HG02623 (cell line): ENCODE data around the gene NRG2.

Experiments
- ATAC-seq: cut with Tn5 transposase; IDR thresholded peaks from one replicate; pipeline ENCODE4 v1.9.1; 2021; ENCODE audit warnings: moderate library complexity; ENCODE audit not compliant: unreplicated experiment

Gene NRG2

DNA sequence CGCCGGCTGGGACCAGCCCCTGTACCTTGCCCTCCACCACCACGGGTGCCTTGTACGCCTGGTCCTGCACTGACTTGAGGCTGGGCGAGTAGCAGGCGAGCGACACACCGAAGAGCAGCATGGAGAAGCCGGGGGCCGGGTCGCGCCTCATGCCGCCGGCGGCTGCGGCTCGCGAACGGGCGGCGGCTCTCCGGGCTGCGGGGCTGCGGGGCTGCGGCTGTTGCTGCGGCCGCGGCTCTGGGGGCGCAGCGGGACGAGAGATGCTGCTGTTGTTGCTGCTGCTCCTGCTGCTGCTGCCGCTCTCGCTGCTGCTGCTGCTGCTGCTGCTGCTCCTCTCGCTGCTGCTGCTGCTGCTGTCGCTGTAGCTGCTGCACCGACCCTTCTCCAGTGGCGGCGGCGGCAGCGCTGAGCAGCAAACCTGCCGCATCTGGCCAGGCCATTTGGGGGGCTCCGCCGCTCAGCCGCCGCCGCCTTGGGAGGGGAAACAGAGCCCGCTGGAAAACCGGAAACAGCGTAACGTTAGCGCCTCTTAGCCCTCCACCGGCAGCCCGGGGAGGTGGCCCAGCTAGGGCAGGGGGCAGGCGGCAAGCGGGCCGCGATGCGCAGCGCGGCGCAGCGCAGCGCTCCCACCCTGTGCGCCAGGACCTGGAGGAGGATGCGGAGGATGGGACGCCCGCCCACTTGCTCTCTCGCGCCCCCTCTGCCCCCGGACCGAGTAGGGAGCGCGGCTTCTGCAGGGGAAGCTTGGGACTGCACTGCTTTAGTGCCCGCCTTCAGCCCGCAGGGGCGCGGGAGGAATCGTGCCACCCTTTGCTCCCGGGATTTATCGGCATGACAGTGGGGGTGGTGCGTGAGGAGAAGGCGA is at the start of gene NRG2:
NRG2 (minus strand) TSS at position 657 of the 865 bp plus-strand sequence.
- ATAC-seq, result peak; percentile 55

DNA sequence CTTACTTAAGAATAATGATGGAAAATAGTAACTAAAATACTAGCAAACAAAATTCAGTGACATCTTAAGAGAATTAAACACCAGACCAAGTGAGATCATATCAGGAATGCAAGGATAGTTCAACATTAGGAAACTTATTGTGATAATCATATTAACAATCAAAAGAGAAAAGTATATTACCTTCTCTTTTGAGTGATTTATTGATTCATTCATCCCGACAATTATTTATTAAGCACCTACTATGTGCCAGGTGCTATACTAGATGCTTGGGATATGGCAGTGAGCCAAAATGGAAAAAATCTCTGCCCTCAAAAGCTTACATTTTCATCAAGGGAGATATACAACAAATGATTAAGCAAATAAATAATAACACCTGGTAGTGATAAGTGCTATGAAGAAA is 47.2 kb upstream of the NRG2 start:
- ATAC-seq, result no peak

GRCh38 chr5:140084541-140084940 is 41.4 kb upstream of the NRG2 start:
- no peak for ATAC-seq

DNA sequence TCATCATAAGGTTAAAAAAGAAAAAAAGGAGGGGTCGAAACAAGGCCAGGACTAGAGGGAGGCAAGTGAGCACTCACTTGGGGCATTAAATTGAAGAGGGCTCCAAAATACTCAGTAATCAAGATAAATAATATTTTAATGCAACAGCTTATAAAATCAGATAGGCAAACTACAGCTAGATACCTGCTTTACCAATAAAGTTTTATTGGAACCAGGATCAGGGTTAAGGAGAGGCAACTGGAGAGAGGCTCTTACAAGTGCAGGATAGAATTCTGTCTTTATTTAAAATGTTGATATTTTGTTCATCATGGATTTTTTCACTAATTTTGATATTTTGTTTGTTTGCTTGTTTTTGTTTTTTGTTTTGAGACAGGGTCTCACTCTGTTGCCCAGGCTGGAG is 40.6 kb upstream of the NRG2 start:
- ATAC-seq, result no peak

DNA sequence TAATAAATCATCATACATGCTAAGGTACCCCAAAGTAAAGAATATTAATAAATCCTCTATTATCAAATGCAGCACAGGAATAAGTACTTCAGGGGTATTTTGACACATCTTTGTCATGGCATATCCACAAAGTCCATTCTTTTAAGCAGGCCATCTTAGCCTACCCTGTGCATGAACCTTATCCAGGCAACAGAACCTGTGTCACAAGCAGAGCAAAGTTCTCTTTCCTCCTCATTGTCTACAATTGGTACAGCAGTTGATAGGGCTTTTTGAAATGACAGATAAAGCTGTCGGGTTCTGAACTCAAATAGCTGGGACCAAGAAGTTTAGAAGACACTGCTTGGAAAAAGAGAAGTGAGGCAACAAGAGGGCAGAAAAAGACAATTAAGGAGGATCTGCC is 40.0 kb upstream of the NRG2 start:
- ATAC-seq, result no peak

DNA sequence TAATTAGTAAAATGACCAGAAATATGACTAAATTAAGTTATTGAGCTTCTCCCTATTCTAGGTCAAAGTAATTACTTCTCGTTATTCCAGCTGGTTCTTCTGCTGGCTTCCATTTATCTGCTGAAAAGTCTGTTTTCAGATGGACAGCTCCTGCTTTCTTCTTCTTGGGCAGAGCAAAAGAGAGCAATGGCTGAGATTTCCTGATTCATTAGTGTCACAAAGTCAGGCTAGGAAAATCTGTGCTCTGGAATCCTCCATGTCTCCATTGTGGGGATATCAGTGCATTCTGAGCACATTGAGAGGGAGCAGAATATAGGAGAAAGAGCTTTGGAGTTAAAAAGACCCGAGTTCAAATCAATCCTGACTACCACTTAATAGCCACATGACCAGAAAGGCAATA is 33.7 kb upstream of the NRG2 start:
- ATAC-seq, result no peak

DNA sequence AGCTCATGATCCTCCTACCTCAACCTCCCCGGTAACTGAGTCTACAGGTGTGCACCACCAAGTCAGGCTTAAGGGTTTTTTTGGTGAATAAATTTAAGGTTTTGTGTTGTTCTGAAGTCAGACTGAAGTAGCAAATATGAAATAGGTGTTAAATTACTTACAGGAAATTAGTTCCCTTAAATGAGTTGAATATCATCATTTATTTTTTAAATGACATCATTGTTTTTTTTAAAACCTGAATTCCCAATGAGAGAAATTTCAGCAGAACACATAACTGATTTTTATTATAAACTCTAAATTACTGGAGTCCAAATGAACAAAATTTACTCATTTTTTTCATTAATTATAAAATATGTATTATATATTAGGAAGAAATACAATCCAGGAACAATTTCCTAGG is 33.0 kb upstream of the NRG2 start:
- no peak for ATAC-seq

- no peak for ATAC-seq
Measured at GRCh38 chr5:140075371-140075770, 32.3 kb upstream of the NRG2 start.

DNA sequence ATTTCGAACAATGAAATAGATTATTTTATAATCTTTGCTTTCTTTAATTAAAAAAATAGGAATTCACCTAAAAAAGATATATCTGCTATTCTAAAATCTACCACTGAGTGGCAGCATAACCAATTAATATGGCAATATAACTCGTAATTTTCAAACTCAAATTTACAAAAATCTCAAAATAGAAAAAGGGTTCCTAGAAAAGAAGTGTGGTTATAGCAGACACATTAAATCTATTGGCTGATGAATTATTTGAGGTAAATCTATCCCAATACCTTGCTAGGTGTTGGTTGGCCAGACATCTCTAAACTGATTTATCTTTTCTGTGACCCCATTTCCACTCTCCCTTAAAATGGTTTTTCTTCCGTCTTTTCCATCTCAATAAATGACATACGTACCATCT is 30.2 kb upstream of the NRG2 start:
- ATAC-seq, result no peak

- ATAC-seq, result no peak
Measured at GRCh38 chr5:140072812-140073211, 29.7 kb upstream of the NRG2 start.

DNA sequence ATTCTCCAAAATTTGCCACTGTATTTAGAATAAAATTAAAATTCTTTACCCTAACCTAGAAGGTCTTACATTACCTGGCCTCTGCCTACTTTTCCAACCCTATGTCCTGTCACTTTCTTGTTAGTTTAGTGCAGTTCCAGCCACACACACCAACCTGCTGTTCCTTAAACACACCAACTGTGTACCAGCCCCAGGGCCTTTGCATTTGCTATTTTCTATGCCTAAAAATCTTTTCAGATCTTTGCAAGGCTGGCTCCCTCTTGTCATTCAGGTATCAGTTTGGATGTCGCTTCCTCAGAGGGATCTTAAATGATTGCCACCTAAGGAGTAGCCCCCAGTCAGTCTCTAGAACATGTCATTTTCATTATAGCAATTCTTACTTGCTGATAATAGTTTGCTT is 17.7 kb upstream of the NRG2 start:
- ATAC-seq, result no peak

DNA sequence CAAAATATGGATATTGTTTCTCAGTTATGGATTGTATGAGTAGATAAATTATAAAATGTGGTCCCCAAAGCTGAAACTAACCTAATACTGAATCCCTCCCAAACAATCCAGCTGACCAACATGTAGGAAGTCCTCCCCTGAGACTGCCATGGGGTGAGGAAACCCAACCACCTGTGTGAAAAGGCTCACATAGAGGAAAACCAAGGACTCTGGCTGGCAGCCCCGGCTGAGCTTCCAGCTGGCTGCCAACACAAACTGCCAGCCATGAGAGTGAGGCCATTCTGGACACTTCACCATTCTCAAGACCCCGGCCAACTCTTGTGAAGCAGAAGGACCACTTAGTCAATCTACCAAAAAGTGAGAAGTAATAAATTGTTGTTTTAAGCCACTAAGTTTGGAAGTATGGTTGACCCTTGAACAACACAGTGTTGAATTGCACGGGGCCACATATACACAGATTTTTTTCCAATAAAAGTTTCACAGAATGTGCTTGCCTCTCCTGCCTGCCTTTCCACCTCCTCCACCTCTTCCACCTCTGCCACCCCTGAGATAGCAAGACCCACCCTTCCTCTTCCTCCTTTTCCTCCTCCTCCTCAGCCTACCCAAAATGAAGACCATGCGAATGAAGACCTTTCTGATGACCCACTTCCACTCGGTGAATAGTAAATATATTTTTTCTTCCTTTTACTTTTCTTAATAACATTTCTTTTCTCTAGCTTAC is 15.3 kb upstream of the NRG2 start:
- no peak for ATAC-seq

DNA sequence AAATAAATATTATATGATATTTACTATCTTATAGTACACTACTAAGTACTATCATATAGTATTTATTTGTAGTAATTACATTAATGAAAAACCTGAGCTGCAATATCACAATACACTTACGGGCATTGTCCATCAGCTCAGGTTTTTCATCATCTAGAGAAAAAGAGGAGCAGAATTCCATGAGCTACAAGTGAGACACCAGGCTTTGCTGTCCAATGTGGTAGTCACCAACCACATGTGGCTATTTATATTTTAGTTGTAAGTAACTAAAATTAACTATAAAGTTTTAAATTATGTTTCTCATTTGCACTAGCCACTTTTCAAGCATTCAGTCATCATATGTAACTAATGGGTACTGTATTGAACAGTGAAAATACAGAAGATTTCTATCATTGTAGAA is 13.8 kb upstream of the NRG2 start:
- ATAC-seq, result no peak

- no peak for ATAC-seq
Measured at GRCh38 chr5:140055152-140055551, 12.1 kb upstream of the NRG2 start.

DNA sequence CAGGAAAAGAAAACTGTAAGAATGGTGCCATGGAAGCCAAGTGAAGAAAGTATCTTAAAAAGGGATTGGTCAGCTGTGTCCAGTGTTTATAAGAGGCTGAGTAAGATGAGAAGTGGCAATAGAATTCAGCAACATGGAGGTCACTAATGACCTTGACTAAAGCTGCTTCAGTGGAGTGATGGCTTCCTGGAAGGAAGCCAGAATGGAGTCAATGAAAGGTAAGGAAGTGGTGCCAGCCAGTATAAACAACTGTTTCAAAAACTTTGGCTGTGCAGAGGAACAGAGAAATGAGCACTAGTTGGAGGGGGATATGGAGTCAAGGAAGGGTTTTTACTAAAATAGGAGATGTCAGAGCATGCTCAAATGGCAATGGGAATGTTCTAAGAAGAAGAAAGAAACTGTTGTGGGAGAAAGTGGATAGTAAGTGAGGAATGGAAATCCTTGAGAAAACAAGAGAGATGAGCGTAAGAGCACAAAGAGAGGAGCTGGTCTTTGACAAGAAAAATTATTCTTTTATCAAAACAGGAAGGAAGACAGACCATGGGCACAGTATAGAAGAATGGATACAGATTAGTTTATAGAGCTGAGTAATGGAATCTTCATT is 11.1 kb upstream of the NRG2 start:
- no peak for ATAC-seq

- no peak for ATAC-seq
Measured at GRCh38 chr5:140051950-140052349, 8.9 kb upstream of the NRG2 start.

DNA sequence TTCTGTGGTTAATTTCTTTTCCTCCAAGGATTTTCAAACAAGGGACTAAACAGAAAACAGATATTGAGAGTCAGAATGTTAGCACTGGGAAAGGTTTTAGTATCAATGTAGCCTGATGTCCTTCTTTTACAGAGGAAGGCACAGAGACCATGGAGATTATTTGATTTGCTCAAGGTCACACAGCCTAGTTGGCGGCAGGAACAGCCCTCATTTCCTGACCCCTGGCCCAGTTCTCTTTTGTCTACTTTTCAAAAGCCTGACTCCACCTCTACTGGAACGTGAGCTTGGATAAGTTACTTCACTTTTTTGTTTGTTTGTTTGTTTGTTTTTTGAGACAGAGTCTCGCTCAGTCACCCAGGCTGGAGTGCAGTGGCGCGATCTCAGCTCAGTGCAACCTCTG is 6.6 kb upstream of the NRG2 start:
- no peak for ATAC-seq

GRCh38 chr5:140049205-140049604 is 6.1 kb upstream of the NRG2 start:
- ATAC-seq, result no peak

- ATAC-seq, result no peak
Measured at GRCh38 chr5:140044041-140044440, 942 bp upstream of the NRG2 start.

DNA sequence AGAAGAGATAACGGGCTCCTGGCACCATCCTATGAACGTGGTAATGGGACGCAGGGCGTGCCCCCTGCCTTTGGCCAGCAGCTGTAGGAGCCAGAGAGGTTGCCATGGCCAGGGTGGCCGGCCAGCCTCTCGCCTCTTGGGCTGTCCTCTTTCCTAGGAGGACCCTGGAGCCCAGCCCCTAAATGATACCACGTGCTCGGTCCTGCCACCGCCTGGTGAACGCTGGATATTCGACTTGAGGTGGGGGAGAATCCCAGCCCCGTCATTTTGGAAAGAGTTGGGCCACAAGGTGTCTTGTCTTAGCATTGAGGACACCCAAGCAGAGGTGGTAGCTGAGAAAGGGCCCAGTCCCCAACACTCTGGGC is 391 bp upstream of the NRG2 start:
- no peak for ATAC-seq

GRCh38 chr5:140042393-140042642 is 781 bp downstream of the NRG2 start:
- ATAC-seq, result no peak
